DMS114 treated with DMSO at 0.1 percent for 48 hours (cell line): ENCODE measurements around the gene KCNQ4.

Experiments
- DNase-seq: peaks from one replicate; lab custom pipeline; 2025; ENCODE audit not compliant: unreplicated experiment; lab: John Stamatoyannopoulos, UW

The KCNQ4 gene

GRCh38 chr1:40857737-40858136, 74.2 kb downstream of the KCNQ4 start:
- DNase-seq, result no peak

- no peak for DNase-seq
These were observed 75.3 kb downstream of the KCNQ4 start for GRCh38 chr1:40858856-40859416.

GRCh38 chr1:40860706-40861223, 77.2 kb downstream of the KCNQ4 start:
- DNase-seq, result no peak

- DNase-seq, result no peak
These were observed 77.8 kb downstream of the KCNQ4 start for GRCh38 chr1:40861224-40862003.

- DNase-seq, result peak; percentile 83
These were observed 78.6 kb downstream of the KCNQ4 start, which contains the start of gene CITED4 for GRCh38 chr1:40862008-40862863. TSS of gene CITED4 (minus strand) at chr1:40862363. CDS start at chr1:40862127, 236 bp downstream.

- DNase-seq, result no peak
These were observed 84.6 kb downstream of the KCNQ4 start for GRCh38 chr1:40868051-40868723.

- no peak for DNase-seq
These were observed 86.6 kb downstream of the KCNQ4 start for GRCh38 chr1:40870135-40870728.

GRCh38 chr1:40872276-40872675, 88.7 kb downstream of the KCNQ4 start:
- no peak for DNase-seq

- no peak for DNase-seq
These were observed 90.4 kb downstream of the KCNQ4 start for GRCh38 chr1:40873863-40874472.

- no peak for DNase-seq
These were observed 92.8 kb downstream of the KCNQ4 start for GRCh38 chr1:40876436-40876761.

- DNase-seq, result no peak
These were observed 93.3 kb downstream of the KCNQ4 start for GRCh38 chr1:40876891-40877290.

- DNase-seq, result no peak
These were observed 94.1 kb downstream of the KCNQ4 start for GRCh38 chr1:40877698-40878097.

GRCh38 chr1:40878906-40879305, 95.3 kb downstream of the KCNQ4 start:
- no peak for DNase-seq

- DNase-seq, result no peak
These were observed 96.0 kb downstream of the KCNQ4 start for GRCh38 chr1:40879482-40880175.

- DNase-seq, result no peak
These were observed 97.4 kb downstream of the KCNQ4 start for GRCh38 chr1:40880813-40881549.

GRCh38 chr1:40884055-40884795, 100.6 kb downstream of the KCNQ4 start:
- DNase-seq, result no peak

GRCh38 chr1:40886318-40887011, 102.9 kb downstream of the KCNQ4 start:
- no peak for DNase-seq

GRCh38 chr1:40887012-40887378, 103.4 kb downstream of the KCNQ4 start:
- DNase-seq, result no peak
